ENCODE results near the gene GAPDHS. TPM values are rescaled to one million over a fixed set of nuclear protein-coding genes. Genes with fewer than 3 reads are reported as not detected.
A peak's percentile ranks its signal among the peaks of the same experiment; 100 is the strongest.

Gene GAPDHS
- total RNA-seq, 1 donor from 2014 or later, result not detected

GRCh38 chr19:35509861-35510625 lies 23.2 kb upstream of the GAPDHS start:
- intact Hi-C loops (cut with DNase I), result no loop called here
- DNase-seq (ENCODE audit: low spot score), result peak; percentile 82

- intact Hi-C loops (cut with DNase I), result no loop called here
These were observed 22.7 kb upstream of the GAPDHS start for GRCh38 chr19:35510626-35510964.

GRCh38 chr19:35511337-35511736 lies 21.9 kb upstream of the GAPDHS start:
- intact Hi-C loops (cut with DNase I), result no loop called here
- no peak for DNase-seq (ENCODE audit: low spot score)

More at GRCh38 chr19:35510626-35510964, 22.7 kb upstream of the GAPDHS start:
- DNase-seq (ENCODE audit: low spot score), result no peak

GRCh38 chr19:35512831-35513627 lies 20.2 kb upstream of the GAPDHS start:
- no peak for DNase-seq (ENCODE audit: low spot score)
- intact Hi-C loops (cut with DNase I), result no loop called here

- intact Hi-C loops (cut with DNase I), result no loop called here
- no peak for DNase-seq (ENCODE audit: low spot score)
These were observed 19.5 kb upstream of the GAPDHS start, which contains the start of gene DMKN for GRCh38 chr19:35513628-35514281. Gene DMKN (minus strand): TSS chr19:35513649. CDS start chr19:35513475, 174 bp downstream.

GRCh38 chr19:35514282-35514809 lies 18.9 kb upstream of the GAPDHS start:
- intact Hi-C loops (cut with DNase I), result no loop called here
- DNase-seq (ENCODE audit: low spot score), result no peak

GRCh38 chr19:35516310-35516709 lies 16.9 kb upstream of the GAPDHS start:
- no peak for DNase-seq (ENCODE audit: low spot score)
- intact Hi-C loops (cut with DNase I), result no loop called here

GRCh38 chr19:35517342-35517741 lies 15.9 kb upstream of the GAPDHS start:
- intact Hi-C loops (cut with DNase I), result no loop called here
- no peak for DNase-seq (ENCODE audit: low spot score)

GRCh38 chr19:35518313-35518712 lies 14.9 kb upstream of the GAPDHS start:
- intact Hi-C loops (cut with DNase I), result no loop called here
- no peak for DNase-seq (ENCODE audit: low spot score)

GRCh38 chr19:35519291-35519690 lies 14.0 kb upstream of the GAPDHS start:
- DNase-seq (ENCODE audit: low spot score), result no peak
- intact Hi-C loops (cut with DNase I), result no loop called here

- intact Hi-C loops (cut with DNase I), result no loop called here
- no peak for DNase-seq (ENCODE audit: low spot score)
These were observed 12.0 kb upstream of the GAPDHS start for GRCh38 chr19:35521124-35521743.

- intact Hi-C loops (cut with DNase I), result no loop called here
- no peak for DNase-seq (ENCODE audit: low spot score)
These were observed 10.4 kb upstream of the GAPDHS start for GRCh38 chr19:35522745-35523327.

- DNase-seq (ENCODE audit: low spot score), result no peak
- intact Hi-C loops (cut with DNase I), result no loop called here
These were observed 8.9 kb upstream of the GAPDHS start for GRCh38 chr19:35524181-35524837.

- intact Hi-C loops (cut with DNase I), result no loop called here
- no peak for DNase-seq (ENCODE audit: low spot score)
These were observed 7.4 kb upstream of the GAPDHS start for GRCh38 chr19:35525873-35526272.

GRCh38 chr19:35528218-35529038 lies 4.8 kb upstream of the GAPDHS start, which contains the start of gene SBSN:
Gene SBSN (minus strand): TSS chr19:35528311. CDS start chr19:35528281, 30 bp downstream.
- no peak for DNase-seq (ENCODE audit: low spot score)
- intact Hi-C loops (cut with DNase I), result no loop called here

GRCh38 chr19:35529241-35530218 lies 3.7 kb upstream of the GAPDHS start:
- no peak for DNase-seq (ENCODE audit: low spot score)
- intact Hi-C loops (cut with DNase I), result no loop called here

- intact Hi-C loops (cut with DNase I), result no loop called here
- no peak for DNase-seq (ENCODE audit: low spot score)
These were observed 2.0 kb upstream of the GAPDHS start for GRCh38 chr19:35531291-35531690.
